AG08395 (cell line): ENCODE results near the gene MFN1.
"Not testable (repeated sequence)": the region's sequence is repeated elsewhere in the genome, so short reads cannot be mapped to it uniquely, and the experiment has no call there.

Experiments
- DNase-seq: peaks from one replicate; pipeline ENCODE4 v3.0.0; 2012; ENCODE audit warnings: mixed read lengths, low spot score

MFN1 gene

GRCh38 chr3:179347345-179348194, at the start of gene MFN1:
TSS of gene MFN1 (plus strand) at chr3:179347709. CDS start at chr3:179348852, 1,143 bp downstream.
- peak; percentile 96 for DNase-seq

GRCh38 chr3:179297971-179298725, 49.4 kb upstream of the MFN1 start:
- DNase-seq: no peak

DNA sequence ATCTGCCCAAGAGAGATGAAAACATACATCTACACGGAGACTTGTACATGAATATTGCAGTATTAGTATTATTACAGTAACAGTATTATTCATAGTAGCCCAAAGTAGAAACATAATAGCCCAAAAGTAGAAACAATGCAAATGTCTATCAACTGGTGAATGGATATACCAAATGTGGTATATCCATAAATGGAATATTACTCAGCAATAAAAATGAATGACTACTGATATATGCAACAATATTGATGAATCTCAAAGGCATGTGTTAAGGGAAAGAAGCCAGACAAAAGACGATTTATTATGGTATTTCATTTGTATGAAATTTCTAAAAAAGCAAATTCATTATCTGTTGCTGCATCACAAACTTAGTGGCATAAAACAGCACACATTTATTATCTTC, 48.2 kb upstream of the MFN1 start:
- DNase-seq: no peak

GRCh38 chr3:179299999-179300613, 47.4 kb upstream of the MFN1 start:
- DNase-seq: no peak

GRCh38 chr3:179301645-179302044, 45.9 kb upstream of the MFN1 start:
- DNase-seq: no peak

GRCh38 chr3:179302111-179302510, 45.4 kb upstream of the MFN1 start:
- DNase-seq: no peak

DNA sequence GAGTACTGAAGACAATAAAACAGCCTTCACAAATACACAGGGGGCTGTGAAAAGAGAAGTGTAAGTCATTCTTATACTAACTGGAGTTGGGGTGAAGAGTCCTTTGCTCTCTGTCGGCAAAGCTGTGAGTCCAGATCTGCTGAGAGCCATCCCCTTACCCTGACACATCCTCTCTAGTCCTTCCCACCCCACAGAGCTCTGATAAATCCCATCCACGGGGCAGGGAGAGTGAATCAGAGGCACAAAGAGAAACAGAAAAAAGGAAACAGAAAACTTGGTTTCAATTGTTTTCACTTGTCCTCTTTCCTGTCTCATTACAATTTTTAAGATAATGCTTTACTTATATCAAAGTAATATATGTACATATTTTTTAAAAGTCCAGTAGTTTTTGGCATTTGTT, 42.9 kb upstream of the MFN1 start:
- no peak for DNase-seq

DNA sequence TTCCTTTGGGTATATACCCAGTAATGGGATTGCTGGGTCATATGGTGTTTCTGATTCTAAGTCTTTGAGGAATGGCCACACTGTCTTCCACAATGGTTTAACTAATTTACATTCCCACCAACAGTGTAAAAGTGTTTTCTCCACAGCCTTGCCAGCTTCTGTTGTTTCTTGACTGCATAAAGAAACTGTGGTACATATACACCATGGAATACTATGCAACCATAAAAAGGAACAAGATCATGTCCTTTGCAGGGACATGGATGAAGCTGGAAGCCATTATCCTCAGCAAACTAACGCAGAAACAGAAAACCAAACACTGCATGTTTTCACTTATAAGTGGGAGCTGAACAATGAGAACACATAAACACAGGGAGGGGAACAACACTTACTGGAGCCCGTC, 40.1 kb upstream of the MFN1 start:
- not testable (repeated sequence) for DNase-seq

DNA sequence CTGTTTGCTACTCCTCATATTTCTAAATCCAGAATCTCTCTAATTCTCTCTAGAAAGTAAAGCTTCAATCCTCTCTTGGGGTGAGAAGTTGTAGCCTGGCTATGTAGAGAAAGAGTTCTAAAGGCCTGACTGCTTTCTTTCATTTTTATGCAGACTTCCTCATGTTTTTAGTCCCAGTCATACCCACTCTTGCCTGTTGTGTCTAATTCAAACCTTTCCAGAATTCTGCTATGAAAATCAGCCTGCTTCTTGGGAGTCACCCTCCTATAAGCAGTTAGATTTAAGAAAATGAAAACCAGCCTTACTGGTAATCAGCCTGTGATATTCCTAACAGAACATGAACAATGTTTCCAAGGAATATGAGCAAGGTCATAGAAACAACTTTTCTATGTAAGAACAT, 39.5 kb upstream of the MFN1 start:
- DNase-seq: no peak

- no peak for DNase-seq
Measured at GRCh38 chr3:179309225-179310078, 38.1 kb upstream of the MFN1 start.

- no peak for DNase-seq
Measured at GRCh38 chr3:179318876-179319275, 28.6 kb upstream of the MFN1 start.

GRCh38 chr3:179321668-179322285, 25.7 kb upstream of the MFN1 start:
- peak; percentile 44 for DNase-seq

DNA sequence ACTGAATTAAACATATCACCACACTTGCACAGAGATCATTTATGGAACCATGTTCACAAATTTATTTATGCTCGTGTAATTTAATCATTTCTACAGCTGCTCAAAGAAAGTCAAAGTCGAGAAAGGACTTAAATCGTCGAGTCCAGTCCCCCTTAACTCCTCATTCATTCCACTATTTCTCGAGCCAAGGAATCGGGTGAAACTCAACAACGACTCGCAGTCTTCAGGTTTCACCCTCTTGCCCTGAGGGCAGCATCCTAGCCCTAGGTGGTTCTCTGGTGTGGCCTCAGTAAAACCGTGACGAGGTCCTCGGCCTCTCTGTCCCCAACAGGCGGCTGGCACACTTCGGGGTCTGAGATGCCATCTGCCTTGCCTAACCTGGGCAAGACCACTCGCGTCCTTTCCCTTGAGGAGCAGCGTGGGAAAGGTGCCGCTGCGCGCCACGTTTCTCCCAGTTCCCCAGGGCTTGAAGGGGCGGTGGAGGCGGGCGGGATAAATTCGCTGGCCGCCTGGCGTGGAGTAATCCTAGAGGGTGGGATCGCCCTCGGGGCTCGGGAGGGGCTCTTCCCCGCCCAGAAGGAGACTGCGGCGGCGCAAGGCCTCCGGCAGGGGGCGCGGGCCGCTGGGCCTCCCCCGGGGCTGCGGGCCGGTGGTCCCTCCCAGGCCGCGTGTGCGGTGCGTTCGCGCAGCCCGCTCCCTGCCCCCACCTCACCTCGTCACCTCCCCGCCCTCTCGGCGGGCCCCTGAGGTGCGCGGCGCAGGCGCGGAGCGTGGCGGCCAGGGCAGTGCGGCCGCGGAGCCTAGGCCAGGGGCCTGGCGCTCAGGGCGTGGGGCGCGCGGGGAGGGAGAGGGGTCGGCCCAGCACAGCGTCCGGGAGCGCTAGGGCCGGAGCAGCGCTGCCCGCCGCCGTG, 25.0 kb upstream of the MFN1 start, which contains the start of gene ZNF639:
Gene ZNF639 (plus strand): TSS at position 746 of the 911 bp plus-strand sequence. CDS start 5,263 bp downstream, outside the sequence.
- peak; percentile 95 for DNase-seq

GRCh38 chr3:179323197-179324110, 24.1 kb upstream of the MFN1 start:
- peak; percentile 74 for DNase-seq

GRCh38 chr3:179324270-179324754, 23.2 kb upstream of the MFN1 start:
- peak; percentile 10 for DNase-seq

DNA sequence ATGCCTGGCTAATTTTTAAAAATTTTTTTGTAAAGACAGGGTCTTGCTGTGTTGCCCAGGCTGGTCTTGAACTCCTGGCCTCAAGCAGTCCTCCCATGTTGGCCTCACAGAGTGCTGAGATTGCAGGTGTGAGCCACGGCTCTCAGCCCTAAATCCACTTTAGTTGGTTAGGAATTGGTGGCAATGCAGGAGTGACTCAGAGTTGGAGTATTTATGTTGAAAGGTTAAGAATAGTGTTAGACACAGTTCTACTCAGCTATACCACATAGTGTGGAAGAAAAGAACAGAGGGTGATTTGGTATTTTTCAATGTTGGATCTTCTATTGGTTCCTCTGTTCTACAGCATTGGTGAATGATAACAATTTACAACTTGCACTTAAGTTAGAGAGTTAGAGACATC, 17.1 kb upstream of the MFN1 start:
- DNase-seq: no peak

DNA sequence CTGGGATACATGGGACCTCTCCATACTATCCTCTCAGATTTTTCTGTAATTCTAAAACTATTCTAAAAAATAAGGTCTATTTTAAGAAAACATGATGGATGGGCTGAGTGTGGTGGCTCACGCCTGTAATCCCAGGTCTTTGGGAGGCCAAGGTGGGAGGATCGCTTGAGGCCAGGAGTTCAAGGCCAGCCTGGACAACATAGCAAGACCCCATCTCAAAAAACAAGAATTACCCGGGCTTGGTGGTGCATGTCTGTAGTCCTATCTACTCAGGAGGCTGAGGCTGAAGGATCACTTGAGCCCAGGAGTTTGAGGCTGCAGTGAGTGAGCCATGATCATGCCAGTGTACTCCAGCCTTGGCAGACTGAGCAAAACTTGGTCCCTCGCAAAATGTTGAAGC, 15.3 kb upstream of the MFN1 start:
- DNase-seq: no peak

DNA sequence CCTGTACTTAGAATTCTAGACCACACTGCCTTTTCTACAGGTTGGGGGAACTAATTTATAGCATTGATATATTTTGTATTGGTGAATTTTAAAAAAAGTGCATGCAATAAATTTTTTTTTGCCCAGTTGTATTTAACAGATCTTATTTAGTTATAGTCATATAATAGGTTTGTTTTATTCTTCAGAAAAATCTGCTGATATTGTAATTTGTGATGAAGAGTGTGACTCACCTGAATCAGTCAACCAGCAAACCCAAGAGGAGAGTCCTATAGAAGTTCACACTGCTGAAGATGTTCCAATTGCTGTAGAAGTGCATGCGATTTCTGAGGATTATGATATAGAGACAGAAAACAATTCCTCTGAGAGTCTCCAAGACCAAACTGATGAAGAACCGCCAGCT, 14.4 kb upstream of the MFN1 start:
- no peak for DNase-seq
